DND-41 (cell line): ENCODE results near the gene ABAT.
A peak's percentile ranks its signal among the peaks of the same experiment; 100 is the strongest.

Experiments
- ATAC-seq: fragments of 200-7000 bp; cut with Tn5 transposase; 3 replicates; pipeline ENCODE4 v1.9.1; 2021; ENCODE audit warnings: low read depth; ENCODE audit not compliant: insufficient read depth
- DNase-seq: peaks from one replicate; pipeline ENCODE4 v3.0.0-alpha.2; 2020
- H2AFZ ChIP-seq: 2 replicates; pipeline ENCODE4 v1.6.0; 2012; ENCODE audit warnings: low read depth, low read length
- H3K27ac ChIP-seq: 2 replicates; pipeline ENCODE4 v1.5.1; 2012; ENCODE audit warnings: low read length, inconsistent platforms
- H3K27me3 ChIP-seq: fragments of 200-600 bp; sonication (generic); 2 replicates; pipeline ENCODE4 v1.6.0; 2012; ENCODE audit warnings: low read length, mild to moderate bottlenecking, inconsistent platforms; ENCODE audit not compliant: insufficient read depth, poor library complexity
- H3K36me3 ChIP-seq: 2 replicates; pipeline ENCODE4 v1.5.1; 2012; ENCODE audit warnings: low read length, inconsistent platforms; ENCODE audit not compliant: insufficient read depth
- H3K4me1 ChIP-seq: 2 replicates; pipeline ENCODE4 v1.5.1; 2012; ENCODE audit warnings: mild to moderate bottlenecking, low read length; ENCODE audit not compliant: insufficient read depth
- H3K4me2 ChIP-seq: 2 replicates; pipeline ENCODE4 v1.6.0; 2012; ENCODE audit warnings: mild to moderate bottlenecking, moderate library complexity, low read length, inconsistent platforms; ENCODE audit not compliant: insufficient read depth
- H3K4me3 ChIP-seq, 2 experiments: fragments of 200-600 bp in 1 of 2; shearing (Covaris generic) in 1 of 2; 2 replicates each; pipeline ENCODE4 v1.5.1; 2012 to 2016; ENCODE audit warnings: inconsistent platforms in 2 of 2, low read length in 2 of 2, mild to moderate bottlenecking in 2 of 2, low read depth in 1 of 2, moderate library complexity in 1 of 2
- H3K79me2 ChIP-seq: 2 replicates; pipeline ENCODE4 v1.6.0; 2012; ENCODE audit warnings: low read length, inconsistent platforms; ENCODE audit not compliant: insufficient read depth
- H3K9ac ChIP-seq: 2 replicates; pipeline ENCODE4 v1.6.0; 2012; ENCODE audit warnings: low read depth, mild to moderate bottlenecking, inconsistent platforms, low read length, moderate library complexity
- H3K9me3 ChIP-seq: 2 replicates; pipeline ENCODE4 v1.5.1; 2012; ENCODE audit warnings: low read length, moderate library complexity, mild to moderate bottlenecking, inconsistent platforms; ENCODE audit not compliant: insufficient read depth, severe bottlenecking
- H4K20me1 ChIP-seq: 2 replicates; pipeline ENCODE4 v1.6.0; 2012; ENCODE audit warnings: low read length; ENCODE audit not compliant: insufficient read depth
- CTCF ChIP-seq: IDR thresholded peaks from 2 replicates; pipeline ENCODE4 v1.5.1; 2012; ENCODE audit warnings: borderline replicate concordance, low read length, moderate library complexity, mild to moderate bottlenecking; ENCODE audit not compliant: poor library complexity, severe bottlenecking; ENCODE audit errors: extremely low read depth
- EZH2 ChIP-seq: IDR thresholded peaks from 3 replicates; pipeline ENCODE4 v1.6.1; 2012; ENCODE audit warnings: borderline replicate concordance, low read depth, mild to moderate bottlenecking, moderate library complexity, low read length, inconsistent platforms; ENCODE audit not compliant: severe bottlenecking

ABAT gene

GRCh38 chr16:8669481-8669880 lies 4.9 kb upstream of the ABAT start:
- no peak overlapping the region for H3K9ac ChIP-seq
- no peaks in the 10 kb centered on the region for H4K20me1 ChIP-seq
- no peak overlapping the region for H2AFZ ChIP-seq
- H3K27ac ChIP-seq, result no peak overlapping the region
- H3K9me3 ChIP-seq, result no peaks in the 10 kb centered on the region
- no peak for DNase-seq
- H3K4me1 ChIP-seq, result no peaks in the 10 kb centered on the region
- H3K4me2 ChIP-seq, result no peak overlapping the region
- 0 out of 2 replicates have a peak, but pooled peaks cover 3% of the 10 kb centered on the region for H3K36me3 ChIP-seq
- no peaks in the 10 kb centered on the region for H3K27me3 ChIP-seq
- ATAC-seq, result no peak
- H3K4me3 ChIP-seq, result no peak overlapping the region
- TF ChIP-seq EZH2, result no peak
- TF ChIP-seq CTCF, result no peak
- H3K79me2 ChIP-seq, result no peaks in the 10 kb centered on the region

GRCh38 chr16:8670014-8670560 lies 4.3 kb upstream of the ABAT start:
- H3K27me3 ChIP-seq, result no peaks in the 10 kb centered on the region
- H3K9me3 ChIP-seq, result no peaks in the 10 kb centered on the region
- H3K4me3 ChIP-seq, result no peak overlapping the region
- no peak overlapping the region for H2AFZ ChIP-seq
- 0 out of 2 replicates have a peak, but pooled peaks cover 3% of the 10 kb centered on the region for H3K36me3 ChIP-seq
- no peak overlapping the region for H3K4me2 ChIP-seq
- DNase-seq, result no peak
- H4K20me1 ChIP-seq, result no peaks in the 10 kb centered on the region
- H3K27ac ChIP-seq, result no peak overlapping the region
- H3K79me2 ChIP-seq, result no peaks in the 10 kb centered on the region
- ATAC-seq, result no peak
- H3K4me1 ChIP-seq, result peaks cover 6% of the 10 kb centered on the region
- no peak overlapping the region for H3K9ac ChIP-seq
- no peak for TF ChIP-seq CTCF
- TF ChIP-seq EZH2, result no peak

- H3K9me3 ChIP-seq, result no peaks in the 10 kb centered on the region
- H3K4me1 ChIP-seq, result peaks cover 14% of the 10 kb centered on the region
- ATAC-seq (no peak), DNase-seq (no peak)
- H4K20me1 ChIP-seq, result peaks cover 6% of the 10 kb centered on the region
- H3K4me2 ChIP-seq, result peak overlapping the region; percentile 82
- 0 out of 2 replicates have a peak overlapping the region, but pooled peaks have one; percentile 28 for H3K27ac ChIP-seq
- H3K79me2 ChIP-seq, result 0 out of 2 replicates have a peak, but pooled peaks cover 3% of the 10 kb centered on the region
- H3K9ac ChIP-seq, result peak overlapping the region; percentile 33; the same call in 1 of the 2 replicates
- peak overlapping the region; percentile 64 for H2AFZ ChIP-seq
- TF ChIP-seq EZH2 (no peak), CTCF (no peak)
- no peaks in the 10 kb centered on the region for H3K27me3 ChIP-seq
- H3K4me3 ChIP-seq, result peak overlapping the region in 1 of 2 experiments; percentile 52; a peak in 2 of 4 replicates
- no peaks in the 10 kb centered on the region for H3K36me3 ChIP-seq
These were observed 605 bp upstream of the ABAT start for GRCh38 chr16:8673611-8674412.
